ENCODE results near the gene HS3ST4.
"Not testable (repeated sequence)": the region's sequence is repeated elsewhere in the genome, so short reads cannot be mapped to it uniquely, and the experiment has no call there.

The HS3ST4 gene

DNA sequence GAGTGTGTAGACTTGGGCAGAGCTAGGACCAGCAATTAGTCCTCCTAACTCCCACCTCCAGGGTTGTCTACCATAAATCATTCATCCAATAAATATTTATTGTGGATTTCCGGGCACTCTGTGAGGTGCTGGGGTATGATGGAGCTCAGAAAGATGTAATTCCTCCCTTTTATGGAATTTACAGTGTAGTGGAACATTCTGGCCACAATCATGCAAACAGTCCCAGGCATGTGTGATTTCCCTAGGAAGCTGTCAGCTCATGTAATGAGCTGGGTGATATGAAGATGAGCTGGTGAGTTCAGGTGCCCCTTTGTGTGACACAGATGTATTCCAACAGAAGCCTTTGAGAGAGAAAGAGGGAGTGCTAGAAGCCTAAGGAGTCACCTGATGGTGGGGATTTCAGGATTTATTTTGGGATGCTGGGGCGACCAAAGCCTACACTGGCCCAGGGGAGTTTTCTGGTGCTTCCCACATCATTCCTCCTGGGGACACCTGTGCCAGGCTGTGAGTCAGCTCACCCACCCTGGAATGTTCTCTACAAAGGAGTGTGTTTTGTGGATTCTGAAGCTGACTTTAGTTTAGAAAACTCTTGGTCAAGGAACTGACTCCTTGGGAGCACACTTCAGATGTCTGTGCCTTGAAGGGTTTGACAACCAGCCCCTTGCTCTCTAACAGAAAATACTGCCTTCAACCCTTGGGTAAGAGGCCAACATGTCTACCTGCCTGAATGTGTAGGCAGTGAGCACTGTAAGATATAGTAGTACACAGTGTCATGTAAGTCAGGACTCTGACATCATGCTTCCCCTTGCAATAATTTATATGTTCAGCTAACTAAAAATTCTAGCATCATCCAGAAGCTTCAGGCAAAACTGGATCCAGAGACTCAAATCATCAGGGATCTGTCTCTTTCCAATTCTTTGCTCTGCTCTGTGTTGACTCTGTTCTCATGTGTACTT lies 42.9 kb downstream of the HS3ST4 start:
- FAIRE-seq, result no peak

DNA sequence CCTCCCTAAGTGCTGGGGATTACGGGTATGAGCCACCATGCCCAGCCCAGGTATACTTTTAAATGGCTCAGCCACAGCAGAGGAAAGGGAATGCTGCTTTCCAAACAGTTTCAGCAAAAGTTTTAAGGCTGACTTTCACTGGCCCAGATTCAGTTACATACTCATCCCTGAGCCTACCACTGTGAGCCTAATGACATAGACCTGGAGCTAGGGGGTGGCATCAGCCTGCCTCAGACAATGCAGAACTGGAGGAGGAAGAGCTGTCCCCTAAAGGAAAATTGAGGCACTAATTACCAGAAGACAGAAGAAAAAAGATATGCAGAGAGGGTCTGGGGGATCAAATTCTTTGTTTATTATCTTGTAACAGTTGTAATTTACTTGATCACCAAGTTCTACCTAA lies 43.9 kb downstream of the HS3ST4 start:
- FAIRE-seq, result no peak

DNA sequence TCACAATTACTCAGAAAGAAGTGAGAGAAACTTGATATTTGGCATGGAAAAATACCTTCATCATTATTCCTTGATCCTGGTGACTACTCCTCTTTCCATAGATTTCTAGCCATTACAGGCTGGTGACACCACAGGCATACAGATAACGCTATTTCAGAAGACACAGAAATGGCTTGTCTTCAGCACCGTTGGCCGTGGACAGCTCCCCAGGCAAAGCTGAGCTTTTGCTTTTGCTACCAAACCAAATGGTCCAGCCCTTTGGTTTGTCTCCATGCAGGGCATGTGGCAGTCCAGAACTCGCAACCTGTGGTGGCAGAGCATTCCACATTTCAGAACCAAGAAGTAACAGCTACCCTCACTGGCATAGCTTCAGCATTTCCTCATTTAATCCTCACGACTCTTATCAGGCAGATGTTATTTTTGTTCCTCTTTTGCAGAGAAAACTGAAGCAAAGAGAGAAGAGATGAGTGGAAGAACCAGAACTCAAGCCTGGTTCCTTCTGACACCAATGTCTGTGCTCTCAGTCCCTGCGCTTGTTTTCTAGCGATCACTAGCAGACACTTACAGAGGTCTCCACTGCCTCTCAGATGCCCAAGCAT lies 55.5 kb downstream of the HS3ST4 start:
- FAIRE-seq, result no peak

DNA sequence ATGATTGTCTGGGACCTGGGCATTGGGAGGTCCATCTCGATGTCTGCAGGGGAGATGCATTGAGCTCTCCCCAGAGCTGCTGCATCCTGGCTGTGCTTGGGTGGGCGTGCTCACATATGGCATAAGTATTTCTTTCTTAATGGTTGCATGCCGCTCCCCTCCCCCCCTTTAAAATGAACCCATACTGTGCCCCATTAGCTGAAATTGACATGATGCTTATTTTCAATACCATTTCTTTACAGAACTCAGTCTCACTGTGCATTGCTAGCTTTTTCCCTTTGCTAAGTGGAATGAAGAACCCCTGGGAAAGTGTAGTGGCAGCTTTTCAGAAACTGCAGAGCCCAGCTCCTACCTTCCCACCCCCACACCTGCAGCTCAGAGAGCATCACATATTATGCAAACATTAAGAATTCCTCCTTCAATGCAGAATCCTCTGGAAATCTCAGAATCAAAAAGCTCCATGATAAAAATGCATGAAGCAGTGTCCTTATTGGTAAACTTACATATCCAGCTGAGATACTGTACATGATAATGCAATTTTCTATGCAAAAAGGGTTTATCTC lies 56.4 kb downstream of the HS3ST4 start:
- no peak for FAIRE-seq

DNA sequence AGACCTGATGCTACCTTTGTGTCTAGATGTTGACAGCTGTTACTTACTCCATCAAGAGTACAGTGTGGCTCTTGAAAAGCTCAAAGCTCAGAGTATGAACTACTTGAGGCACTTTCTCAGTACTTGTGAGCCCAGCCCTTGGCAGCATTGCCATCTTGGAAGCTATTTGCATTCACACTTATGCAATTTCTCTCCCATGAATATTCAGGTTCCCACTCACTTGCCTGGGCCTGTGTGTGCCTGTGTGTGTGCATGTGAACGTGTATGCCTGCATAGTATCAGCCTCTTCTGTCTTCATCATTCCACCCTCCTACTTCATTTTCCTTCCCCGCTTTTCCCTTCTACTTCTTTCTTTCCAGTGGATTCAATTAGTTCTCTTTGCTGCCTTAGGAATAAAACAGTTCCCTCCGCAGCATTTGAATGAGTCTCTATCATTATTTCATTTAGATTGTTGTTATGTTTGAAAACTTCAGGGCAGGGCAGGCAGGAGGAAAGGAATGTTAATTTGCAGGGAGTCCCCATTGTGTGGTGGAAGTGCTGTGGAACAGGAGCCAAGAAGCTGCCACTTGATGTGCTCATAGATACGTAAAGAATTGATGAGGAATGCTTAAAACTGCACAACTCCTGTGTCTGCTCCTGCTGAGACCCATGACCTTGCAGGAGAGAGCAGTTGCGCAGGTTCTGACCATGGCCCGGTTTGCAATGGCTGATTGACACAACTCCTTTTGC lies 58.9 kb downstream of the HS3ST4 start:
- no peak for FAIRE-seq

DNA sequence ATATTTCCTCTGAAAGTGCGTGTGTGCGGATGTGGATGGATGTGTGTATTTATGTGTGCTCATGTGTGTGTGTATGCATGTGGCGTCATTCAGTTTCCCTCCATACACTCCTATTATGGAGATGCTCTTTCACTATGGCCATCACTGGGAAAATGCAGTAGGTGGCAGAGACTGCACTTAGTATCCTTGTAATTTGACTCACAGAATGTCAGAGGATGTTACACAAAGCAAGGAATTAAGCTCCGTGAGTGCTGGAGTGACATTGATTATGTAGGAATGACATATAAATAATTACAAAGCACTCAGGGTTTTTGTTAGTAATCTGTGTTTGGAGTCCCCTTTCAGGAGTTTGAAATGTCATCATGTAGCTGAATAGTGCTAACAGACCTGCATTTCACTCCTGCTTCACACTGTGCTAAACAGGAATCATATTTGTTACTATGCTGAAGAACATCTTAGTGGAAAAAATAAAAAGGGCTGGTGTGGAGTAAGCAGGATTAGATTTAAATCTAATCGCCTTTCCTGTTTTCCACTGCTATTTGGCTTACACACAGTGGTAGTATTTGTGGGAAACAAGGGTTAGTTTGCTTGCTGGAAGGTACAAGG lies 59.6 kb downstream of the HS3ST4 start:
- FAIRE-seq, result no peak

DNA sequence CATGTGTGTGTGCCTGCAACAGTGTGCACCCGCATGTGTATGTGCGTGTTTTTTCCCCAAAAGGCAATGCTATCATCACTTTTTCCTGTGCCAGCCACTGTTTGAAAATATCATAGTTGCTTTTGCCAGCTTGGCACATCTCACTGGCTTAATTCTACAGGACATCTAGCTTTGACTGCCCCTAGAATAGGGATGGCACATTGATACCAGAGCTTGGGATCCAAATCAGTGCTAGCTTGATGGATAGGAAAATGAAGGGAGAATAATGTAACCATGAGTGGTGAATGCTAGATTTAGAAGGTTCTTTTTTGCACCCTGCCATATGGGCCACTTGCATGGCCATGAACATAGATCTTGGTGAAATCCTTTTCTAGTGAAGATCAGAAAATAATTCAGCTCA lies 72.7 kb downstream of the HS3ST4 start:
- no peak for FAIRE-seq

DNA sequence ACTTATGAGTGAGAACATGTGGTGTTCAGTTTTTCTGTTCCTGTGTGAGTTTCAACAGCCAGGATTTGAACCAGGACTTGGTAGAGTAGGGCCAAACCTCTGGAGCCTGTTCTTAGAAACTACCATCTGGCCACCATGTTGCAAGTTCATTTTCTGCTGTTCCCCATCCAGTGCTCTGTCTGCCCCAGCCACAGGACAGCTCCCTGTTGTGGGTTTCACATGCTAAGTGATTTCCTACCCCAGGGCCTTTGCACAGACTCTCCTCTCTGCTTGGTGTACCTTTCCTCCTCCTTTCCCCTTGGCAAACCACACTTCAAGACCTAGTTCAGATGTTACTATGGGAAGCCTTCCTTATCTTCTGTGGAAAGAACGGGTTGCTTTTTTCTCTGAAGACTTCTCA lies 79.5 kb downstream of the HS3ST4 start:
- FAIRE-seq, result no peak

DNA sequence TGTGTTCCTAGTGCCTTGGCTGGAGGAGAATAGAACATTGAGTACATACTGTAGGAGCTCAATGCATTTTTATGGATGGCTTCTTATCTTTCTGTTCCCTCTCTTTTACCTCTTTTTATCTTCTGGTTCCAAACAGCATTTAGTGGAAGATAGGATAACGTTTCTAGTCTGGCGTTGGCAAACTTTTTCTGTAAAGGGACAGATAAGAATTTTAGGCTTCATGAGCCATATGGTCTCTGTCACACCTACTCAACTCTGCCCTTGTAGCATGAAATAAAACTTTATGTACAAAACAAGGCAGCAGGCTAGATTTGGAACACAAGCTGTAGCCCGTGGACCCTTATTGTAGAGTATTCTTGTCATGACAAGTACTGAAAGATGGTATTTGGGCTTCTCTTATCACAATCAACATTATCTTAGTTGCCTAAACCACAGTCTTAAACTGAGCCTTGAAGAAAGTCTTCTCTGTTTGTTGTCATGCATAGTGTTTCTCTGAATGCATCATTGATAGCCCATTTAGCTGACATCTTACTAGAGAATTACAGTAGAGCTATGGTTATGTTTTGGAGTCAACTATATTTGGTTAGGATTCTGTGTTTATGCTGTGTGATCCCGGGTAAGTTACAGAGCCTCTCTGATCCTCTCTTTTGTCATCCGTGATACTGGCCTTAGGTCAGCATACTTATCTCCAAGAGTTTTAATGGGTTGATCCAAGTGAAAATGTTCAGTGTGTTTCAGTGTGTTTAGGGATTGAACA lies 80.2 kb downstream of the HS3ST4 start:
- no peak for FAIRE-seq

DNA sequence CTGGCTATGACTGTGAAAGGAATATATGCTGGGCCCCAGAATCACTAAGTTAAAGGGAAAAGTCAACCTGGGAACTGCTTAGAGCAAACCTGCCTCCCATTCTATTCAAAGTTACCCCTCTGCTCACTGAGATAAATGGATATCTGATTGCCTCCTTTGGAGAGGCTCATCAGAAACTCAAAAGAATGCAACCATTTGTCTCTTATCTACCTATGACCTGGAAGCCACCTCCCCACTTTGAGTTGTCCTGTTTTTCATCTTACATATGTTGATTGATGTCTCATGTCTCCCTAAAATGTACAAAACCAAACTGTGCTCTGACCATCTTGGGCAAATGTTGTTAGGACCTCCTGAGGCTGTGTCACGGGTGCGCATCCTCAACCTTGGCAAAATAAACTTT lies 84.5 kb downstream of the HS3ST4 start:
- FAIRE-seq, result not testable (repeated sequence)

DNA sequence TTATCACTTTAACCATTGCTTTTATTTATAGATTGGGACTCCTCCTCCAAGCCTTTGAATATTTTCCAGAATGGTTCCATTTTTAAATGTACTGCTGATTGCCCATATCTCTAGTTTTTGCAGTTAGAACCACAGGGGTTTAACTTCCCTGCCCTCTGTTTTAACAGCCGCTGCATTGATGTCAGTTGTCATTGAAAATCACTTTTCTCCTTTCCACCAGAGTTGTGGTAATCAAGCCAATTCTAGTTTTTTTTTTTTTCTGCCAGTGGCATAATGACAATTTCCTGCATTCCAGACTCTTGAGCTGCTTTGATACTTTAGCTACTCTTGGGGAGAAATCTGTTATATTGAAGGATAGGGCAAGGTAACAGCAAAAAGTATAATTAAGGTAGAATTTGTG lies 91.5 kb downstream of the HS3ST4 start:
- FAIRE-seq, result no peak

DNA sequence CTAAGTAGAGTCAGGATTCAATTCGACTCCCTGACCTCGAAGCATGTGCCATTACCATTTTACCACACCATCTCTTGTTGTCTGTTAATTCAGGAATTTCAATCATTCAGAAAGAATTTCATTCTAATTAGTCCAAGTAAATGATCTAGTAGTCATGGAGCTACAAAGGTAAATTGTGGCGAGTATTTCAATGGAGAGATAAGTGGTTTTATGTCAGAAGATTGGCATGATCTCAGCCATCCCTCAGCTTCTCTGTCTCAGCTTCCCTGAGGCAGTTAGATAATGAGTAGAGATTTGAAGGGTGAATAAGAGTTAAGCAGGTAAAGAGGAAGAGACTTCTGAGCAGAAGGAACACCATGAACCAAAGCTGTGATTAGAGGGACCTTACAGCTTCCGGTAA lies 93.6 kb downstream of the HS3ST4 start:
- FAIRE-seq, result no peak

DNA sequence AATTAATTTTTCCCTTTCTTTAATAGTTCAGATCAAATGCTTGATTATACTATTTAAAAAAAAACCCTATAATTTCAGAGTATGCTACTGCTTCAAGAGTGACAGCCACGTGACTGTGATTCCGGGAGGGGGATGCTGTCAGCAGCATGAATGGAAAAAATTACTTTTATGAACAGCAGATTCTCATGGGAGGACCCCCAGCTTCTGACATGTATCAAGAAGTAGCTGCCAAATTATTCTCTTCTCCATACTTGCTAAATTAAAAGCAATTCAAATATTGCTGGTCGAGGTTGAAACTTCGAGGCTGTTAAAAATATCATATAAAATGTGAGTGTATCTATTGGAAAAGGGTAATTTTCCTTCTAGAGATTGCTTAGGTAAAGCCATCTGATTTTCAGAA lies 95.0 kb downstream of the HS3ST4 start:
- no peak for FAIRE-seq

DNA sequence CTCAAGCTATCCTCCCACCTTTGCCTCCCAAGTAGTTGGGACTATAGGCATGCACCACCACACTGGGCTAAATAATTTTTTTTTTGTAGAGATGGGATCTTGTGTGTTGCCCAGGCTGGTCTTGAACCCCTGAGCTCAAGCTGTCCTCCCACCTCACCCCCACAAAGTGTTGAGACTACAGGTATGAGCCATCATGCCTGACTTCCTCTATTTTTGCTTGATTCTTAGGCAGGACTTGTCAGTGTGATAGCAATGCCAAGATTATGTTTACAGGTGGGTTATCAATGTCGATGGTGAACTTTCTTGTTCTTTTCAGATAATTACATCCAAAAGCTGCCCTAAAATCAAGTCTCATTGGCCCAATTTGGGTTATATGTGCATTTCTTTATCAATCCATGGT lies 96.9 kb downstream of the HS3ST4 start:
- no peak for FAIRE-seq

DNA sequence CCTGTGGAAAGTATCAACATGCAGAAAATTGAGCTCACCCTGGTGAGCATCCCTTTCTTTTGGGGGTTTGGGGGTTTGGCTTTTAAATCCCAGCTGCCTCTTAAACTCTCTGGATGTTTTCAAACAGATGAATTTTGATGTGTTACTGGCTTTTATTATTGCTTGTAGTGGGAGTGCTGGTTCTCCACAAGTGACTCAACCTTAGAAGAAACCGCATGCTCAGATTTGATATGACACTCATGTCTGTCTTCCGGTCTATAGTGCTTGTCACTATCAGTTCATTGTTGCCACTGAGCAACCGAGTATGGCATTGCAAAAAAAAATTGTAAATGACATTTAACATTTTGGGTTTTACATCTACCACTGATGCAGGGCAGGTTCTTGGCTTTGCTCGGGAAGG lies 104.5 kb downstream of the HS3ST4 start:
- no peak for FAIRE-seq

DNA sequence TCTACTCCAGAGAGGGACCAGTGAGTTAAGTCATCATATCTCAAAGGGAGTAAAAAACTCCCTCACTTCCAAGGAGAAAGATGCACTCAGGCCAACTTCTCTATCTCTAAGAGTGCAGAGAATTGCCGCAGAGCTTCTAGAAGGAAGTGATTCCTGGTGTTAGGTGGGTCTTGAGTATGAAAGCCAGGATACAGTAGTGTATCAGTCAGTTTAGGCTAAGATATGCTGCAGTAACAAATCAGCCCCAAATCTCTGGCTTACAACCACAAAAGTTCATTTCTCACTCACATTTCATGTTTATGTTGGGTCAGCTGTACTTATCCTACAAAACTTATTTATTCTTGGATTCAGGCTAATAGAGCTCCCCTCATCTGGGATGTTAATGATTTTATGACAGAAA lies 106.3 kb downstream of the HS3ST4 start:
- FAIRE-seq, result no peak

DNA sequence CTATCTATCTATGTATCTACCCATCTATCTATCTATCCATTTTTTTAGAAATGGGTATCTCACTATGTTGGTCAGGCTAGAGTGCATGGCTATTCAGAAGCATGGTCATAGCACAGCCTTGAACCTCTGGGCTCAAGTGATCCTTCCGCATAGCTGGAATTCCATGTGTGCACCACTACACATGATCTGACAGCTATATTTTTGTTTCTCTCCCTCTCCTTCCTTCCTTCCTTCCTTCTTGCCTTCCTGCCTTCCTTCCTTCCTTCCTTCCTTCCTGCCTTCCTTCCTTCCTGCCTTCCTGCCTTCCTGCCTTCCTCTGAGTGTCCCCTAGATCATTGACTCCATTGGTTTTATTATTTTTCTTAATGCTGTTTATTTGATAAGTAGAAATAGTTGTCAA lies 108.1 kb downstream of the HS3ST4 start:
- FAIRE-seq, result no peak

DNA sequence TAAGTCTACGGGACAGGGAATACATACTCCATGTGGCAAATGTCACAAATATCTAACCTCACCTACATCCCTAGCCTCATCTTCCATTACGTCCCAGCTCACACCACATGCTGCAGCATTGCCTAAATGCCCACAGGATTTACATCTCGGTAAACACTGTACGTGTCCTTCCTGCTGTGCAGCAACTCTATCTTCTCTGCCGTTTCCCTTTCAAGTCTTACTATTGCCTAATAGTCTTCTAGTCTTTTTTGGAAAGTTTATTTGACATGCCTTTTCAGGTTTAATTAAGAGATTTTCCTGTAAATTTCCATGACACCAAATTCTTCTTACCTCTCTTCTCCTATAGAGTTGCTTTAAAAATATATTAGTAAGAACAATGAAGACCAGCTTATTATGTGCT lies 120.5 kb downstream of the HS3ST4 start:
- FAIRE-seq, result no peak

DNA sequence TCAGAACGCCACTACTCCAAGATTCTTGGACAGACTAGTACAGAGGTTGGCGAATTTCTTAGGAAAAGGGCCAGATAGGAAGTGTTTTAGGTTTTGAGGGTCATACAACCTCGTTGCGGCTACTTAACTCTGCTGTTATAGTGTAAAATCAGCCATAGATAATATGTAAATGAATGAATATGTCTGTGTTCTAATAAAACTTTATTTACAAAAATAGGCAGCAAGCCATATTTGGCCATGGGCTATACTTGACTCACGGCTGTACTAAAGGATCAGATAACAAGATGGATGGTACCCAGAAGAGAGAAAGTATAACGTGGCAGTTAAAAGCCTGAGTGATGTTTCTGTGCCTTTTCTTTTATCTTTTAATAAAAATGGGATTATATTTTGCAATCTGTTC lies 125.5 kb downstream of the HS3ST4 start:
- no peak for FAIRE-seq

DNA sequence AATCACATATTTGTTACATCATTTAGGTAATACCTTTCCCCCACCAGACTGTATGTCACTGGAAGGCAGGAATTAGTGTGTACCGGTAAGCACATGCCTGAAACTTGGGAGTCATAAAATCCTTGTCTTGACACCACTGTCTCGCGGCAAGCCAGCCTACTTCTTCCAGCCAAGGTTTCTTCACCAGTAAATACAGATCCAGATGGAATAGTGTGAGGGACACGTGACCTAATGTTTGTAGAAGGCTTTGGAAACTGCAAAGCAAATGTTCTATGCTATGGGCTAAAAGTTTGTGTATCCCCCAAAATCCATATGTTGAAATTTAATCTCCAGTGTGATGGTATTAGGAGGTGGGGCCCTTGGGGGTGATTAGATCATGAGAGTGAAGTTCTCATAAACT lies 126.1 kb downstream of the HS3ST4 start:
- FAIRE-seq, result no peak

DNA sequence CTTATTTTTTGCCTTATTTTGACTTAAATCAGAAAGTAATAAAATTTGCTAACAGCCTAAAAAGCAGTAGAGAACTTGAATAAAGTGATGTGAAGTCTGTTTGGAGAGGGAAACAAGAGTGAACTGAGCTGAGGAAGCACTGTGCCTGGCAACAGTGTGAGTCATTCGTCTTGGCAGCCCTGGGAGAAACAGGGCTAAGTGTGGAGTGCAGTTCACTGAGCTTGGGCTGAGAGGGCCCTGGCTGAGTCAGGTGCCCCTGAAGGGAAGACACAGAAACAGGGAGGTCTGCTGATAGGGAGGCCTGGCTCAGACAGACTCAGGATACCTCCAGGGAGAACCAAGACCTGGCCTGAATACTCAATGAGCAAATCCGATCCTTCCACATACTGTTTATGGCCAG lies 132.1 kb downstream of the HS3ST4 start:
- FAIRE-seq, result no peak

DNA sequence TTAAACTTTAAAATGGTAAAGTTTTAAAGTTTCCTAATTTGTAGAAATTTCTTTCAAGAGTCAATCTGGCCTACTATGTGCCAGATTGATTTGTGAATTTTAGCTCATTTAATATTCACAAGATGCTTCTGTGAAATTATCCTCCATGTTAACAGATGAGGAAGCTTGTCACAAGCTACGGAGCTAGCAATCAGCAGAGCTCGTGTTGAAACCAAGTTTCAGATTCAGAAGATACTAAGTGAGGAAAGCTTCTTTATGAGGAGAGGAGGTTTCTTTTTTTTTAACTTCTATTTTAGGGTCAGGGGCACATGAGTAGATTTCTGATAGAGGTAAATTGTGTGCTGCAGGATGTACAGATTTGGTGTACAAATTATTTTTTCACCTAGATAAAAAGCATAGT lies 135.9 kb downstream of the HS3ST4 start:
- no peak for FAIRE-seq

All from islet of Langerhans (tissue), 1 donor.